H9 (cell line): Measurements from ENCODE around the gene TLK1. TPM values are rescaled to one million over a fixed set of nuclear protein-coding genes. Genes with fewer than 3 reads are reported as not detected.

Source experiments
- DNase-seq: peaks from one replicate; pipeline ENCODE4 v3.0.0-alpha.2; 2017
- H2AFZ ChIP-seq: one replicate; pipeline ENCODE4 v1.6.1; 2013; ENCODE audit warnings: mild to moderate bottlenecking, low read length, control low read depth, moderate library complexity
- H2AK5ac ChIP-seq: 2 replicates; pipeline ENCODE4 v1.6.1; 2013; ENCODE audit warnings: low read length, control low read depth, mixed read lengths; ENCODE audit not compliant: insufficient read length
- H2BK120ac ChIP-seq: one replicate; pipeline ENCODE4 v1.6.1; 2013; ENCODE audit warnings: low read depth, mild to moderate bottlenecking, low read length, control low read depth, inconsistent platforms; ENCODE audit not compliant: poor library complexity, severe bottlenecking
- H2BK12ac ChIP-seq: 2 replicates; pipeline ENCODE4 v1.6.1; 2013; ENCODE audit warnings: low read length, control low read depth, mixed read lengths, low read depth; ENCODE audit not compliant: insufficient read length
- H2BK15ac ChIP-seq: 2 replicates; pipeline ENCODE4 v1.6.1; 2013; ENCODE audit warnings: low read depth, low read length, control low read depth
- H2BK20ac ChIP-seq: one replicate; pipeline ENCODE4 v1.6.1; 2013; ENCODE audit warnings: low read depth, mild to moderate bottlenecking, low read length, control low read depth, inconsistent platforms; ENCODE audit not compliant: poor library complexity, severe bottlenecking
- H2BK5ac ChIP-seq: 2 replicates; pipeline ENCODE4 v1.6.1; 2013; ENCODE audit warnings: low read length, control low read depth, mixed read lengths; ENCODE audit not compliant: insufficient read length
- H3K14ac ChIP-seq: 2 replicates; pipeline ENCODE4 v1.6.1; 2013; ENCODE audit warnings: low read length, control low read depth; ENCODE audit not compliant: insufficient read depth
- H3K18ac ChIP-seq: 2 replicates; pipeline ENCODE4 v1.6.1; 2013; ENCODE audit warnings: low read depth, mild to moderate bottlenecking, mixed read lengths, low read length, control low read depth; ENCODE audit not compliant: insufficient read length
- H3K23ac ChIP-seq: 2 replicates; pipeline ENCODE4 v1.6.1; 2013; ENCODE audit warnings: low read length, control low read depth, mixed read lengths, low read depth; ENCODE audit not compliant: insufficient read length
- H3K23me2 ChIP-seq: 2 replicates; pipeline ENCODE4 v1.6.1; 2013; ENCODE audit warnings: low read depth, mild to moderate bottlenecking, mixed read lengths, low read length, control low read depth; ENCODE audit not compliant: insufficient read length, poor library complexity, severe bottlenecking
- H3K27ac ChIP-seq: 2 replicates; pipeline ENCODE4 v1.5.1; 2013; ENCODE audit warnings: low read length, control low read depth, mixed read lengths, low read depth; ENCODE audit not compliant: insufficient read length
- H3K27me3 ChIP-seq: 2 replicates; pipeline ENCODE4 v1.6.1; 2013; ENCODE audit warnings: low read length, control low read depth, inconsistent platforms; ENCODE audit not compliant: insufficient read depth
- H3K4ac ChIP-seq: 2 replicates; pipeline ENCODE4 v1.6.1; 2013; ENCODE audit warnings: low read depth, mild to moderate bottlenecking, control low read depth, inconsistent platforms, low read length, moderate library complexity
- H3K4me1 ChIP-seq: 2 replicates; pipeline ENCODE4 v1.6.1; 2013; ENCODE audit warnings: low read length, control low read depth, inconsistent platforms; ENCODE audit not compliant: insufficient read depth
- H3K4me2 ChIP-seq: 2 replicates; pipeline ENCODE4 v1.6.1; 2013; ENCODE audit warnings: low read length, control low read depth, mixed read lengths; ENCODE audit not compliant: insufficient read length, insufficient read depth
- H3K56ac ChIP-seq: 2 replicates; pipeline ENCODE4 v1.6.1; 2013; ENCODE audit warnings: low read depth, mild to moderate bottlenecking, mixed read lengths, low read length, control low read depth; ENCODE audit not compliant: insufficient read length
- H3K79me1 ChIP-seq: 2 replicates; pipeline ENCODE4 v1.6.1; 2013; ENCODE audit warnings: low read depth, mild to moderate bottlenecking, moderate library complexity, low read length, control low read depth, inconsistent platforms; ENCODE audit not compliant: insufficient read depth, poor library complexity, severe bottlenecking
- H3K79me2 ChIP-seq: 2 replicates; pipeline ENCODE4 v1.6.1; 2013; ENCODE audit warnings: low read length, control low read depth, inconsistent platforms; ENCODE audit not compliant: insufficient read depth
- H3K9ac ChIP-seq: 2 replicates; pipeline ENCODE4 v1.6.1; 2013; ENCODE audit warnings: low read length, control low read depth, mixed read lengths; ENCODE audit not compliant: insufficient read length; ENCODE audit errors: extremely low read depth
- H3K9me3 ChIP-seq: one replicate; pipeline ENCODE4 v1.6.1; 2013; ENCODE audit warnings: low read depth, low read length, inconsistent platforms; ENCODE audit not compliant: control insufficient read depth
- H3T11ph ChIP-seq: one replicate; pipeline ENCODE4 v1.6.1; 2013; ENCODE audit warnings: mild to moderate bottlenecking, low read length, control low read depth, inconsistent platforms
- H4K20me1 ChIP-seq: one replicate; pipeline ENCODE4 v1.6.1; 2013; ENCODE audit not compliant: control insufficient read depth, insufficient read length, insufficient read depth
- H4K5ac ChIP-seq: 2 replicates; pipeline ENCODE4 v1.6.1; 2013; ENCODE audit warnings: low read depth, mild to moderate bottlenecking, mixed read lengths, low read length, control low read depth; ENCODE audit not compliant: insufficient read length
- H4K8ac ChIP-seq: replicated peaks from 2 replicates; pipeline ENCODE4 v1.6.1; 2013; ENCODE audit warnings: low read length, control low read depth, mixed read lengths, low read depth; ENCODE audit not compliant: insufficient read length
- H4K91ac ChIP-seq: 2 replicates; pipeline ENCODE4 v1.6.1; 2013; ENCODE audit warnings: low read depth, mild to moderate bottlenecking, moderate library complexity, mixed read lengths, low read length, control low read depth; ENCODE audit not compliant: insufficient read length
- H3K27ac Mint-ChIP-seq, 3 experiments: 2 replicates in 2 of 3; 3 replicates in 1 of 3; pipeline ENCODE4 v1.8.0; 2020 to 2021; ENCODE audit warnings: mixed read lengths in 3 of 3, mild to moderate bottlenecking in 1 of 3, moderate library complexity in 1 of 3
- H3K27me3 Mint-ChIP-seq: 2 replicates; pipeline ENCODE4 v1.8.0; 2021; ENCODE audit warnings: low read depth, mild to moderate bottlenecking, moderate library complexity, mixed read lengths
- H3K36me3 Mint-ChIP-seq, 3 experiments: 2 replicates in 2 of 3; 3 replicates in 1 of 3; pipeline ENCODE4 v1.8.0; 2020 to 2021; ENCODE audit warnings: low read depth in 3 of 3, mixed read lengths in 3 of 3; ENCODE audit not compliant: insufficient read depth in 1 of 3
- H3K4me1 Mint-ChIP-seq, 2 experiments: 2 replicates each; pipeline ENCODE4 v1.8.0; 2020; ENCODE audit warnings: mixed read lengths in 2 of 2
- H3K4me3 Mint-ChIP-seq, 2 experiments: 2 replicates in 1 of 2; 3 replicates in 1 of 2; pipeline ENCODE4 v1.8.0; 2020 to 2021; ENCODE audit warnings: mild to moderate bottlenecking in 2 of 2, mixed read lengths in 2 of 2, moderate library complexity in 1 of 2
- H3K9me3 Mint-ChIP-seq, 2 experiments: 2 replicates in 1 of 2; 3 replicates in 1 of 2; pipeline ENCODE4 v1.8.0; 2020; ENCODE audit warnings: mild to moderate bottlenecking in 2 of 2, mixed read lengths in 2 of 2, moderate library complexity in 1 of 2
- CTCF ChIP-seq: fragments of 200-600 bp; sonication (generic); conservative IDR thresholded peaks from 3 replicates; pipeline ENCODE4 v1.8.0; 2021; ENCODE audit warnings: antibody characterized with exemption, mild to moderate bottlenecking
- total RNA-seq: library from RNA; stranded (reverse); gene quantifications from 2 replicates; pipeline ENCODE4 v1.2.1, GENCODE V29; 2021

The TLK1 gene
- total RNA-seq, 1 experiment from 2014 or later, result 112 TPM

DNA sequence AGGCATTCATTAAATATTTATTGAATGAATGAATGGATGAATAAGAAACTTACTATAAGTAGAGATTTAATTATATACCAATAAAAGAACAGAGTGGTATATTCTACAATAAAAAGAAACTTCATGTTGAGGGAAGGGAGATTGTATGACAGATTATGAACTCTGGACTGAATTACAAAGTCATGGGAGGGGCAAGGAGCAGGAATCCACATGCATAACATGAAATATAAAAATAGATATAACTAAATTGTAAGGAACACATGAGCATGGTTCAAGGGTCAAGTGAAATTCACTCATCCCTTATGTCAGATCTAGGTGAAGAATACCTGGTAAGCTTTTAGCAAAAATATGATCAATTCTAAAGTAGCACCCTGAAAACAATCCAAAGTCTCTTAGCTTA, 27.1 kb upstream of the TLK1 start:
- H2AFZ ChIP-seq, result no peak overlapping the region
- no peaks in the 10 kb centered on the region for H4K20me1 ChIP-seq
- H2BK120ac ChIP-seq, result no peak overlapping the region
- no peak overlapping the region for H3K4me2 ChIP-seq
- H4K5ac ChIP-seq, result no peak overlapping the region
- H3K4me1 ChIP-seq, result no peaks in the 10 kb centered on the region
- Mint-ChIP-seq H3K4me1 (no peaks in the 10 kb centered on the region; a peak in 1 of 4 replicates), H3K27me3 (no peaks in the 10 kb centered on the region), H3K36me3 (no peaks in the 10 kb centered on the region), H3K9me3 (no peaks in the 10 kb centered on the region), H3K27ac (no peak overlapping the region), H3K4me3 (no peak overlapping the region)
- no peak overlapping the region for H4K91ac ChIP-seq
- H2AK5ac ChIP-seq, result no peak overlapping the region
- no peak overlapping the region for H4K8ac ChIP-seq
- H3K27ac ChIP-seq, result no peak overlapping the region
- H3K79me1 ChIP-seq, result no peaks in the 10 kb centered on the region
- H3K56ac ChIP-seq, result no peak overlapping the region
- H3T11ph ChIP-seq, result no peak overlapping the region
- no peaks in the 10 kb centered on the region for H3K9me3 ChIP-seq
- no peaks in the 10 kb centered on the region for H3K79me2 ChIP-seq
- no peak for DNase-seq
- no peak overlapping the region for H2BK12ac ChIP-seq
- H2BK20ac ChIP-seq, result no peak overlapping the region
- H2BK15ac ChIP-seq, result no peak overlapping the region
- no peaks in the 10 kb centered on the region for H3K23me2 ChIP-seq
- no peak overlapping the region for H2BK5ac ChIP-seq
- no peak for TF ChIP-seq CTCF
- no peak overlapping the region for H3K23ac ChIP-seq
- H3K4ac ChIP-seq, result no peak overlapping the region
- H3K27me3 ChIP-seq, result no peaks in the 10 kb centered on the region
- H3K9ac ChIP-seq, result no peak overlapping the region
- H3K14ac ChIP-seq, result no peak overlapping the region
- H3K18ac ChIP-seq, result no peak overlapping the region
